AG09309 (cell line): ENCODE data around the gene CBX8.

ENCODE experiments used
- DNase-seq: peaks from one replicate; pipeline ENCODE4 v3.0.0-alpha.2; 2010; ENCODE audit warnings: low read depth
- H3K4me3 ChIP-seq: 2 replicates; pipeline ENCODE4 v1.5.1; 2011; ENCODE audit warnings: mild to moderate bottlenecking, low read depth, low read length, moderate library complexity; ENCODE audit not compliant: control insufficient read depth
- CTCF ChIP-seq: IDR thresholded peaks from 2 replicates; pipeline ENCODE4 v1.5.1; 2011; ENCODE audit warnings: mild to moderate bottlenecking, low read depth, low read length, inconsistent platforms; ENCODE audit not compliant: insufficient read depth, control insufficient read depth; ENCODE audit errors: missing control alignments

Gene CBX8

DNA sequence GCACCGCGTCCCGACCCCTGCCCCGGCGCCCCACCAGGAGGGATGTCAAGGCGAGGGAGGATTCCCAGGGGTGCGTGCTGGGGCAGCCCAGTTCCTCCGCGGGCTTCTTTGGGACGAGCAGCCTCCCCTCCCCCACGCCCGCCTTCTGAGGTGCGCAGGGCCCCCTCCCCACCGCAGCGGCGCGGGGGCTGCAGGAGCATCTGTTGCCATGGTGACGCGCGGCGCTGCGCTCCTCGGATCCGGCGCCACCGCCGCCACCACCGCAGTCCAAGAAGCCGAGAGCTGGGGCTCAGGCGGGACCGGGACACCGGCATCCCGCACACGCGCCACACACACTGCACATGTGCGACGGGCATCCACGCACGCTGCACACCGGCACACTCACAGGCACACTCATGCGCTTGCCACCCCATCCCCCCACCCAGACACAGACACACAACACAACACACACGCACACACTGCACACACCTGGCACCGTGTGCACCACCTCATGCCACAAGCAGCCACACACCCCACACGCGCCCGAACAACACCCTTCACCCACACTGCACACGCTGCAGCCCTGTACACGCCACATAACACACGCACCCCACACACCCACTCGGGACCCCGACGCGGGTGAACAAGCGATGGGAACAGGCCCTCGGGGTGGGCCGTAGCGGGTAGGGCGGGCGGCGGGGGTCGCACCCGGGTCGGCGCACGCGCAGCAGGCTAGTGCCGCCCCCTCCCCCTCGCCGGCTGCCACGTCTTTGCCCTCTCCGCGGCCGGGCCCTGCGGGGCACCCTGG, 49.2 kb downstream of the CBX8 start:
- TF ChIP-seq CTCF: no peak
- no peak for DNase-seq
- no peak overlapping the region for H3K4me3 ChIP-seq

- DNase-seq: no peak
- no peak for TF ChIP-seq CTCF
- no peak overlapping the region for H3K4me3 ChIP-seq
Observed at GRCh38 chr17:79746889-79747507, 49.9 kb downstream of the CBX8 start.

DNA sequence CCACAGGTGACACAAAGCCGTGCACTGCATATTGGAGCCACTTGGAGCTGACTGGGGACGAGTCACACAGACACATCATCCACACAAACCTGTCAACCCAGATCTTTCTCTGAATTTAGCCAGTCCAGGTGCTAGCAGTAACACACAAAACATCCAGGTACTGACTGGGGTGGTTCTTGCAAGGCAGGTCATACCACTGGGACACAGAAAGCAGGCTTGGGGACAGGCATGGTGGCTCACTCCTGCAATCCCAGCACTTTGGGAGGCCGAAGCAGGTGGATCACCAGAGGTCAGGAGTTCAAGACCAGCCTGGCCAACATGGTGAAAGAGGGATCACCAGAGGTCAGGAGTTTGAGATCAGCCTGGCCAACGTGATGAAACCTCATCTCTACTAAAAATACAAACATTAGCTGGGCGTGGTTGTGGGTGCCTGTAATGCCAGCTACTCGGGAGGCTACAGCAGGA, 51.2 kb downstream of the CBX8 start:
- DNase-seq: no peak
- TF ChIP-seq CTCF: no peak

GRCh38 chr17:79743614-79744013, 53.3 kb downstream of the CBX8 start:
- no peak for TF ChIP-seq CTCF
- no peak for DNase-seq
- no peak overlapping the region for H3K4me3 ChIP-seq

More for the DNA sequence above, 51.2 kb downstream of the CBX8 start:
- no peak overlapping the region for H3K4me3 ChIP-seq

GRCh38 chr17:79742951-79743476, 53.9 kb downstream of the CBX8 start:
- H3K4me3 ChIP-seq: no peak overlapping the region
- DNase-seq: no peak
- TF ChIP-seq CTCF: no peak

GRCh38 chr17:79742589-79742918, 54.3 kb downstream of the CBX8 start:
- no peak for TF ChIP-seq CTCF
- DNase-seq: no peak
- no peak overlapping the region for H3K4me3 ChIP-seq
